DOHH2 (cell line): ENCODE results near the gene CBL.

Source experiments
- H3F3A ChIP-seq: fragments of 200-600 bp; sonication (generic), shearing (Covaris generic); 2 replicates; pipeline ENCODE4 v1.6.0; 2016; ENCODE audit warnings: antibody characterized with exemption, mild to moderate bottlenecking; ENCODE audit not compliant: control insufficient read depth, insufficient read depth
- H3K27ac ChIP-seq: fragments of 200-600 bp; sonication (generic); 2 replicates; pipeline ENCODE4 v1.5.1; 2014; ENCODE audit warnings: low read depth, mild to moderate bottlenecking, low read length, moderate library complexity
- H3K27me3 ChIP-seq: fragments of 200-600 bp; sonication (generic); 2 replicates; pipeline ENCODE4 v1.6.1; 2014; ENCODE audit warnings: mild to moderate bottlenecking, low read length, mixed read lengths; ENCODE audit not compliant: control insufficient read depth
- H3K36me3 ChIP-seq: fragments of 200-600 bp; sonication (generic); 2 replicates; pipeline ENCODE4 v1.6.1; 2014; ENCODE audit warnings: mild to moderate bottlenecking, low read length, moderate library complexity, mixed read lengths; ENCODE audit not compliant: control insufficient read depth
- H3K4me1 ChIP-seq: fragments of 200-600 bp; sonication (generic); 2 replicates; pipeline ENCODE4 v1.6.1; 2014; ENCODE audit warnings: mild to moderate bottlenecking, low read length, mixed read lengths; ENCODE audit not compliant: control insufficient read depth
- H3K4me2 ChIP-seq: fragments of 200-600 bp; sonication (generic); 2 replicates; pipeline ENCODE4 v1.6.0; 2014; ENCODE audit warnings: mild to moderate bottlenecking, low read length, moderate library complexity
- H3K4me3 ChIP-seq: fragments of 200-600 bp; sonication (generic); 2 replicates; pipeline ENCODE4 v1.5.1; 2014; ENCODE audit warnings: mild to moderate bottlenecking, low read length, mixed read lengths
- H3K79me2 ChIP-seq: fragments of 200-600 bp; sonication (generic); 2 replicates; pipeline ENCODE4 v1.6.1; 2014; ENCODE audit warnings: mild to moderate bottlenecking, low read length, mixed read lengths; ENCODE audit not compliant: control insufficient read depth
- H3K9me2 ChIP-seq: fragments of 200-600 bp; sonication (generic); replicated peaks from 2 replicates; pipeline ENCODE4 v1.6.1; 2014; ENCODE audit warnings: mild to moderate bottlenecking, low read length, mixed read lengths; ENCODE audit not compliant: control insufficient read depth
- H3K9me3 ChIP-seq: fragments of 200-600 bp; sonication (generic); 2 replicates; pipeline ENCODE4 v1.6.1; 2014; ENCODE audit warnings: antibody characterized with exemption, low read length, mixed read lengths; ENCODE audit not compliant: control insufficient read depth, insufficient read depth
- H4K20me1 ChIP-seq: fragments of 200-600 bp; sonication (generic); 2 replicates; pipeline ENCODE4 v1.6.0; 2014; ENCODE audit warnings: low read depth, mild to moderate bottlenecking, antibody characterized with exemption, low read length, moderate library complexity; ENCODE audit not compliant: control insufficient read depth, insufficient read depth
- EZH2phosphoT487 ChIP-seq: fragments of 200-600 bp; sonication (generic); IDR thresholded peaks from 2 replicates; pipeline ENCODE4 v1.6.1; 2017; ENCODE audit warnings: borderline replicate concordance, mild to moderate bottlenecking, antibody characterized with exemption, low read length, moderate library complexity, mixed read lengths
- TF ChIP-seq, protein P1 (sequence below): fragments of 200-600 bp; sonication (generic); IDR thresholded peaks from one replicate; pipeline ENCODE4 v1.5.1; 2014; ENCODE audit warnings: antibody characterized with exemption, mild to moderate bottlenecking, low read depth, low read length; ENCODE audit not compliant: poor library complexity, severe bottlenecking

The CBL gene

GRCh38 chr11:119299416-119299815 is 93.3 kb downstream of the CBL start:
- Histone ChIP-seq H3K9me2 (no peaks in the 10 kb centered on the region), H3K4me1 (no peaks in the 10 kb centered on the region), H3K4me2 (no peak overlapping the region), H3K4me3 (no peak overlapping the region), H3K9me3 (no peaks in the 10 kb centered on the region), H3K79me2 (no peaks in the 10 kb centered on the region), H3F3A (0 out of 2 replicates have a peak, but pooled peaks cover 3% of the 10 kb centered on the region), H3K27ac (no peak overlapping the region), H3K36me3 (peaks cover 77% of the 10 kb centered on the region), H4K20me1 (no peaks in the 10 kb centered on the region), H3K27me3 (no peaks in the 10 kb centered on the region)
- TF ChIP-seq, protein P1, sequence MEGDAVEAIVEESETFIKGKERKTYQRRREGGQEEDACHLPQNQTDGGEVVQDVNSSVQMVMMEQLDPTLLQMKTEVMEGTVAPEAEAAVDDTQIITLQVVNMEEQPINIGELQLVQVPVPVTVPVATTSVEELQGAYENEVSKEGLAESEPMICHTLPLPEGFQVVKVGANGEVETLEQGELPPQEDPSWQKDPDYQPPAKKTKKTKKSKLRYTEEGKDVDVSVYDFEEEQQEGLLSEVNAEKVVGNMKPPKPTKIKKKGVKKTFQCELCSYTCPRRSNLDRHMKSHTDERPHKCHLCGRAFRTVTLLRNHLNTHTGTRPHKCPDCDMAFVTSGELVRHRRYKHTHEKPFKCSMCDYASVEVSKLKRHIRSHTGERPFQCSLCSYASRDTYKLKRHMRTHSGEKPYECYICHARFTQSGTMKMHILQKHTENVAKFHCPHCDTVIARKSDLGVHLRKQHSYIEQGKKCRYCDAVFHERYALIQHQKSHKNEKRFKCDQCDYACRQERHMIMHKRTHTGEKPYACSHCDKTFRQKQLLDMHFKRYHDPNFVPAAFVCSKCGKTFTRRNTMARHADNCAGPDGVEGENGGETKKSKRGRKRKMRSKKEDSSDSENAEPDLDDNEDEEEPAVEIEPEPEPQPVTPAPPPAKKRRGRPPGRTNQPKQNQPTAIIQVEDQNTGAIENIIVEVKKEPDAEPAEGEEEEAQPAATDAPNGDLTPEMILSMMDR = no peak
- no peak for TF ChIP-seq EZH2phosphoT487

- TF ChIP-seq EZH2phosphoT487 = no peak
- Histone ChIP-seq H3K9me3 (no peaks in the 10 kb centered on the region), H3K9me2 (no peaks in the 10 kb centered on the region), H3K4me2 (no peak overlapping the region), H3K4me3 (no peak overlapping the region), H3K27me3 (no peaks in the 10 kb centered on the region), H3K79me2 (no peaks in the 10 kb centered on the region), H3K27ac (no peak overlapping the region), H3K4me1 (no peaks in the 10 kb centered on the region), H3F3A (0 out of 2 replicates have a peak, but pooled peaks cover 3% of the 10 kb centered on the region), H3K36me3 (peaks cover 77% of the 10 kb centered on the region), H4K20me1 (no peaks in the 10 kb centered on the region)
These were observed 94.2 kb downstream of the CBL start for GRCh38 chr11:119300198-119300964.

DNA sequence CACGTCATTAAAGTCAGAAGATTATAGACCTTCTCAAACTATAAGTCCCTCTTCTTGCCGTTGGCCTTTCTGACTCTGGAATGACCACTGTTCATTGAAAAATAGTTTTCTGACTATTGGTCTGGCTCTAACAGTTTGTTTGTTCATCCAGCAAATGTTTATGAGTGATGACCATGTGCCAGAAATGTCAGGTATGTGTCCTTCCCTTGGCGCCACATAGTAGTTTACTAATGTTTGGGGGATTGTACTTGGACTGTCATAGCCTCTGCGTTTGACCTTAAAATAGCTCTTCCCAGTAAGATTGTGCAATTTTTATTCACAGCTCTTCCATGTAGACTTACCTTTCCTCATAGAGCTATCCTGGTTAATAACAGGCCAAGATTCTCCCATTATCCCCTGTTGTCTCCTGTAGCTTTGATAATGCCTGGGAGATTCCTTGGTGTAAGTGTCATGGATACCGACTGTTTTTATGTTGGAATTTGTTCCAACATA is 97.1 kb downstream of the CBL start:
- H3K36me3 ChIP-seq = peaks cover 65% of the 10 kb centered on the region
- H3K79me2 ChIP-seq = no peaks in the 10 kb centered on the region
- H3F3A ChIP-seq = peaks cover 6% of the 10 kb centered on the region; the same call in 1 of the 2 replicates

More for the DNA sequence above, 97.1 kb downstream of the CBL start:
- TF ChIP-seq, protein P1 = no peak
- no peak for TF ChIP-seq EZH2phosphoT487
- H3K27ac ChIP-seq = no peak overlapping the region
- no peak overlapping the region for H3K4me3 ChIP-seq
- no peaks in the 10 kb centered on the region for H3K9me2 ChIP-seq
- no peaks in the 10 kb centered on the region for H3K4me1 ChIP-seq
- no peaks in the 10 kb centered on the region for H4K20me1 ChIP-seq
- no peaks in the 10 kb centered on the region for H3K9me3 ChIP-seq
- H3K4me2 ChIP-seq = no peak overlapping the region
- no peaks in the 10 kb centered on the region for H3K27me3 ChIP-seq
